ENCODE data around the gene ZCWPW1. TPM values are rescaled to one million over a fixed set of nuclear protein-coding genes. Genes with fewer than 3 reads are reported as not detected.
A peak's percentile ranks its signal among the peaks of the same experiment; 100 is the strongest.

ZCWPW1 gene
- total RNA-seq, 4 donors from 2014 or later: 2.2 to 9.4 (median 4.8) TPM

DNA sequence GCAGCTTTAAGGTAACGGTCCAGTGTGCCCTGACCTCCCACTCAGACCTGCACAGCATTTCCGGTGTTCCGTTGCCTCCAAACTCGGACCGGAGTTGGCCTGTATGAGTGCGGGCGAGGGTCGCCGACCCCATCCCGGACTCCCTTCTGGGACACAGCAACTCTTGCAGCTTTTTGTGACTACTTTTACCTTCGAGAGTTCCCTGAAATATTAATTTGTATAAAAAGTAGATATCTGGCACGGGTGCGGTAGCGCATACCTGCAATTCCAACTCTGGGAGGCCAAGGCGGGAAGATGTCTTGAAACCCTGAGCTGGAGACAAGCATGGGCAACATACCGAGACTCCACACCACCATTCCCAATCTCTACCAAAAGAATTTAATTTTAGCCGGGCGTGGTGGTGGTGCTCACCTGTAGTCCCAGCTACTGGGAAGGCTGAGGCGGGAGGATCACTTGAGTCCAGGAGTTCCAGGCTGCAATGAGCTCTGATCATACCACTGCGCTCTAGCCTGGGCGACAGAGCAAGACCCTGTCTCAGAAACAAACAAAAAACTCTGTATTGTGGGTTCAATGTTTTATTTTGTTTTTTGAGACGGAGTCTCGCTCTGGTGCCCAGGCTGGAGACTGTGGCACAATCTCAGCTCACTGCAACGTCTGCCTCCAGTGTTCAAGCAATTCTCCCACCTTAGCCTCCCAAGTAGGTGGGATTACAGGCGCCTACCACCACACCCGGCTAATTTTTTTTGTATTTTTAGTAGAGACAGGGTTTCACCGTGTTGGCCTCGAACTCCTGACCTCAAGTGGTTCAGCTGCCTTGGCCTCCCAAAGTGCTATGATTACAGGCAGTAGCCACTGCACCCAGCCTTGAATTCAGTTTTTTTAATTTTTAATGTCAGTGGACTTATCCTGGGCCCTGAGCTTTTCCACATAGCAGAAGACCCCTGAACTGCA lies 8.9 kb upstream of the ZCWPW1 start:
- Histone ChIP-seq H3K36me3 (peaks cover 19% of the 10 kb centered on the region), H3K9me3 (no peaks in the 10 kb centered on the region), H3K4me1 (peaks cover 30% of the 10 kb centered on the region), H3K4me3 (peak overlapping the region; percentile 63), H3K27me3 (no peaks in the 10 kb centered on the region), H3K27ac (no peak overlapping the region)
- TF ChIP-seq, protein P1, sequence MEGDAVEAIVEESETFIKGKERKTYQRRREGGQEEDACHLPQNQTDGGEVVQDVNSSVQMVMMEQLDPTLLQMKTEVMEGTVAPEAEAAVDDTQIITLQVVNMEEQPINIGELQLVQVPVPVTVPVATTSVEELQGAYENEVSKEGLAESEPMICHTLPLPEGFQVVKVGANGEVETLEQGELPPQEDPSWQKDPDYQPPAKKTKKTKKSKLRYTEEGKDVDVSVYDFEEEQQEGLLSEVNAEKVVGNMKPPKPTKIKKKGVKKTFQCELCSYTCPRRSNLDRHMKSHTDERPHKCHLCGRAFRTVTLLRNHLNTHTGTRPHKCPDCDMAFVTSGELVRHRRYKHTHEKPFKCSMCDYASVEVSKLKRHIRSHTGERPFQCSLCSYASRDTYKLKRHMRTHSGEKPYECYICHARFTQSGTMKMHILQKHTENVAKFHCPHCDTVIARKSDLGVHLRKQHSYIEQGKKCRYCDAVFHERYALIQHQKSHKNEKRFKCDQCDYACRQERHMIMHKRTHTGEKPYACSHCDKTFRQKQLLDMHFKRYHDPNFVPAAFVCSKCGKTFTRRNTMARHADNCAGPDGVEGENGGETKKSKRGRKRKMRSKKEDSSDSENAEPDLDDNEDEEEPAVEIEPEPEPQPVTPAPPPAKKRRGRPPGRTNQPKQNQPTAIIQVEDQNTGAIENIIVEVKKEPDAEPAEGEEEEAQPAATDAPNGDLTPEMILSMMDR (IDR thresholded peaks at IDR 0.05): no peak
- TF ChIP-seq POLR2AphosphoS5 (IDR thresholded peaks at IDR 0.05) (no peak), EP300 (IDR thresholded peaks at IDR 0.05) (no peak), POLR2A (IDR thresholded peaks at IDR 0.05) (no peak)
- DNase-seq (ENCODE audit: low spot score in 2 of 2): peak; percentile 45 to 68
- 85% methylated on average over 28 of the region's 28 CpGs for WGBS

DNA sequence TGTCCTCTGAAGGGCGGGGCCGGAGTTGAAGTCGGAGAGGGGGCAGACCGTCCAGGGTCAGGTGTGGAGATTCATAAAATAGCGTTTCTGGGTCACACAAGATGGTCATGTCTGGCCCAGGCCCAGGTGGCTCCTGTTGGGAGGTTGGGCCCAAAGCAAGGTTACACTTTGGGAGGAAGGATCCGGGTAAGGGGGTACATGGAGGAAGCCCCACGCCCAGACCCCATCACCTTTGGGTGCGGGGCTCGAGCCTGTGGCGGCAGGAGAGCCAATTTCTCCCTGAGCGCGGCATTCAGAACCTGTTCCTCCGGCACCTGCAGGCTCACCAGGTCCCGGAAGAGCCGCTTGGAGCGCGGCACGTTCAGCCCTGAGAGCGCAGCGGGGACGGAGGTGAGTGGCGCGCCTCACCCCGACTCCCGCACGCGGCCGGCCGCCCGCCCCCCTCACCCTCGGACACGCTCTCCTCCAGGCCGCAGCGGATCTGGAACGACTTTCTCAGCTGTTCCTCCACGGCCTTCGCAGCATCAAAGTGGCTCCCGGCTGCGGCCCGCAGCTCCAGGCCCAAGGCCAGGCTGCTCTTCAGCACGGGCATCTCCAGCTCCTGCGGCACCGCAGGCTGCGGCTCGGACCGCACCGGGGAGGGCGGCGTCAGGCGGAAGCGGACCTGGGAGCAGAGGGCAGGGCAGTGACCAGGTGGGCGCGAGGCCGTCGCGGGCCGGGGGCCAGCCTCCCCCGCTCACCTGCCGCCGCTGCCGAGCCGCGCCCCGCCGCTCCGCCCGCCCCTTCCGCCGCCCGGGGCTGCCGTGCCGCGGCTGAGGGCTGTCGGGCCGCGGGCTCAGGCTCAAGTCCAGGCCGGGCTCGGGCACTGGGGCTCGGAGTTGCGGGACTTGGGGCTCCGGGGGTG lies 7.2 kb upstream of the ZCWPW1 start:
- Histone ChIP-seq H3K4me1 (peaks cover 47% of the 10 kb centered on the region), H3K27ac (peak overlapping the region; percentile 94), H3K9me3 (no peaks in the 10 kb centered on the region), H3K36me3 (peaks cover 19% of the 10 kb centered on the region), H3K27me3 (no peaks in the 10 kb centered on the region), H3K4me3 (peak overlapping the region; percentile 63)
- TF ChIP-seq POLR2AphosphoS5 (IDR thresholded peaks at IDR 0.05): peak in 1 of 3 donors; percentile 6
- no peak for TF ChIP-seq EP300 (IDR thresholded peaks at IDR 0.05)
- TF ChIP-seq, protein P1 (IDR thresholded peaks at IDR 0.05): no peak
- TF ChIP-seq POLR2A (IDR thresholded peaks at IDR 0.05): no peak
- 5% methylated on average over 18 of the region's 81 CpGs for WGBS
- peak in 1 of 2 donors; percentile 74 for DNase-seq (ENCODE audit: low spot score in 2 of 2)

DNA sequence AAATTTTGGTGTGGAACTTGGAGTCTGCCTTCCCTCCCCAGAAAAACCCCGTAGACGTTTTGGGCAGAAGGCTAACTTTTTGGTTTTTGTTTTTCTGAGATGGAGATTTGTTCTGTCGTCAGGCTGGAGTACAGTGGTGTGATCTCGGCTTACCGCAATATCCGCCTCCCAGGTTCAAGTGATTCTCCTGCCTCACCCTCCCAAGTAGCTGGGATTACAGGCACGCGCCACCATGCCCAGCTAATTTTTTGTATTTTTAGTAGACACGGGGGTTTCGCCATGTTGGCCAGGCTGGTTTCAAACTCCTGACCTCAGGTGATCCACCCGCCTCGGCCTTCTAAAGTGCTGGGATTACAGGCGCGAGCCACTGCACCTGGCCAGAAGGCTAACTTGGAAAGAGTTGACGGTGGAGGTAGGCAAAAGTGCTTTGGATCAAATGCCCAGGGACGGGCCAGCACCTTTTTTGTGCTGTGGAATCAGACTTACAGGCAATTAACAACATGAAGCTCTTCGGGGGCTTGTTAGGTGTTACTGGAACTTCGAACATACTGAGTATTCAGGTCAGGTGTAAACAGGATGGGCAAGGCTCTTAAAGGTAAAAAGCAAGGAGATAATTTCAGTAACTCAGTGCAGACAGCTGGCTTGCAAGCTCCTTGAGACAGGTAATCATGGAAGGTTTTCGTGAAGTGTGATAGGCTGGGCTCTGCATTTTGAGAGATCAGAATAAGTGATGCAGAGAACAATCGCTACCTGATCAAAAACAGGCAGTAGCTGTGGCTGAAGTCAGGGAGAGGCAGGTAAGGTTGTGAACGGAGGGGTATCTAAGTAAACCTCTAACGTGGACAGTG lies 6.0 kb upstream of the ZCWPW1 start:
- peak overlapping the region; percentile 94 for H3K27ac ChIP-seq
- WGBS: 79% methylated on average over 22 of the region's 22 CpGs
- TF ChIP-seq POLR2A (IDR thresholded peaks at IDR 0.05): no peak
- no peak for TF ChIP-seq EP300 (IDR thresholded peaks at IDR 0.05)
- no peak for TF ChIP-seq POLR2AphosphoS5 (IDR thresholded peaks at IDR 0.05)
- TF ChIP-seq, protein P1 (IDR thresholded peaks at IDR 0.05): no peak
- H3K4me3 ChIP-seq: peak overlapping the region; percentile 63
- H3K36me3 ChIP-seq: peaks cover 19% of the 10 kb centered on the region
- no peaks in the 10 kb centered on the region for H3K9me3 ChIP-seq
- peaks cover 54% of the 10 kb centered on the region for H3K4me1 ChIP-seq
- H3K27me3 ChIP-seq: no peaks in the 10 kb centered on the region
- peak in 1 of 2 donors; percentile 45 for DNase-seq (ENCODE audit: low spot score in 2 of 2)

DNA sequence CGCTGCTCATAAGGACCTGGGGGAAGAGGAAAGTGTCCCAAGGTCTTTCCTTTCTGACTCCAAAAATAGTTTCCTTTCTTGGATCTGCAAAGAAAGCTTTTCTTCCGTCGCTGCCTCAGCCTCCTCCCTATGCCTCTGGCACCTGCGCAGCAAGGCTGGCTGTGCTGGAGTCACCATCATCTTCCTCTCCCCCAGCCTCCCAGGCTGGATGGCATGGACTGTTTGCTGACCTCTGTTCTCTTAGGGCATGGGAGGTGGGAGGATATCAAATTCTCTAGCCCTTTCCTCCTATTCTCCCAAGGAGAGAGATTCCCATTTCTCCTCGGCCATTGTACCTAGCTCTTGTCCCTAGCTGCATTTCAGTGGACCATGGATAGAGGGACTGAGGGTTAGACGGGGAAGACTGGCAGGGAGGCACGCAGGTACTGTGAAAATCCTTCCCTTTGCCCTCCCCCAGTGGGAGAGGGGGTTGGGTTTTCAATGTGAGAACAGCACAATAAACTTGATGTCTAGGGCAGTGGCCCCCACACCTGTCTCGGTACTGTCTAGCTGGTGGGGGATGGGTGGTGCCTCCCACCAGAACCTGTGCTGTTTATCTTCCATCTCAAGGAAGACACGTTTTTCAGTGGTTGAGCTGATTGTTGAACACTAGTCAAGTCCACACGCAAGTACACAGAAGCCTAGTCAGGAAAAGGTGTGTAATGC lies 5.2 kb upstream of the ZCWPW1 start:
- Histone ChIP-seq H3K9me3 (no peaks in the 10 kb centered on the region), H3K27me3 (no peaks in the 10 kb centered on the region), H3K36me3 (peaks cover 19% of the 10 kb centered on the region), H3K27ac (no peak overlapping the region), H3K4me1 (peaks cover 54% of the 10 kb centered on the region), H3K4me3 (no peak overlapping the region)
- 79% methylated on average over 10 of the region's 10 CpGs for WGBS
- TF ChIP-seq POLR2A (IDR thresholded peaks at IDR 0.05): no peak
- TF ChIP-seq POLR2AphosphoS5 (IDR thresholded peaks at IDR 0.05): no peak
- no peak for TF ChIP-seq EP300 (IDR thresholded peaks at IDR 0.05)
- TF ChIP-seq, protein P1 (IDR thresholded peaks at IDR 0.05): no peak
- DNase-seq (ENCODE audit: low spot score in 2 of 2): no peak
